HG03066 (cell line): ENCODE data around the gene LRRC32.

Experiments
- ATAC-seq: cut with Tn5 transposase; IDR thresholded peaks from one replicate; pipeline ENCODE4 v1.9.1; 2021; ENCODE audit warnings: low read depth; ENCODE audit not compliant: unreplicated experiment

The LRRC32 gene

GRCh38 chr11:76682684-76683083 is 12.1 kb upstream of the LRRC32 start:
- no peak for ATAC-seq

- no peak for ATAC-seq
These were observed 11.6 kb upstream of the LRRC32 start for GRCh38 chr11:76682106-76682505.

GRCh38 chr11:76680518-76681425 is 10.2 kb upstream of the LRRC32 start:
- no peak for ATAC-seq

GRCh38 chr11:76678321-76678720 is 7.8 kb upstream of the LRRC32 start:
- ATAC-seq = no peak

- no peak for ATAC-seq
These were observed 6.9 kb upstream of the LRRC32 start for GRCh38 chr11:76677458-76677765.

- no peak for ATAC-seq
These were observed 6.3 kb upstream of the LRRC32 start for GRCh38 chr11:76676636-76677457.

GRCh38 chr11:76674517-76675400 is 4.2 kb upstream of the LRRC32 start:
- ATAC-seq = no peak

- no peak for ATAC-seq
These were observed 2.9 kb upstream of the LRRC32 start for GRCh38 chr11:76673176-76674142.

- peak; percentile 49 for ATAC-seq
These were observed 2.1 kb upstream of the LRRC32 start for GRCh38 chr11:76672431-76673175.

- no peak for ATAC-seq
These were observed 1.2 kb upstream of the LRRC32 start for GRCh38 chr11:76671626-76672309.

GRCh38 chr11:76671237-76671592 is 668 bp upstream of the LRRC32 start:
- no peak for ATAC-seq

- ATAC-seq = no peak
These were observed 554 bp downstream of the LRRC32 start for GRCh38 chr11:76669901-76670484.

- no peak for ATAC-seq
These were observed 2.0 kb downstream of the LRRC32 start for GRCh38 chr11:76668362-76669155.

- ATAC-seq = no peak
These were observed 2.7 kb downstream of the LRRC32 start for GRCh38 chr11:76667856-76668255.

- ATAC-seq = no peak
These were observed 3.2 kb downstream of the LRRC32 start for GRCh38 chr11:76667271-76667818.

- no peak for ATAC-seq
These were observed 3.7 kb downstream of the LRRC32 start for GRCh38 chr11:76666830-76667229.

GRCh38 chr11:76666408-76666807 is 4.1 kb downstream of the LRRC32 start:
- ATAC-seq = no peak
